GM12878 (cell line): ENCODE data around the gene ITPR2. TPM values are rescaled to one million over a fixed set of nuclear protein-coding genes. Genes with fewer than 3 reads are reported as not detected.

Experiments used
- ATAC-seq: fragments of 200-7000 bp; cut with Tn5 transposase; 3 replicates; pipeline ENCODE4 v1.9.1; 2020; ENCODE audit warnings: mild to moderate bottlenecking, moderate library complexity
- BruUV-seq: library from RNA; stranded (reverse); fragments of 400-500 nt; replicated peaks from 2 replicates; lab custom pipeline; 2021; lab: Mats Ljungman, UMichigan
- CTCF ChIA-PET: fragments of 300-600 bp; sonication (Branson Sonifier 250); formaldehyde crosslinking; extraction: SDS; loops from one replicate; lab custom pipeline; 2021; ENCODE audit warnings: inconsistent platforms; lab: Yijun Ruan, JAX
- POLR2A ChIA-PET: fragments of 350-600 bp; formaldehyde crosslinking; extraction: SDS; loops from one replicate; lab custom pipeline; 2021; ENCODE audit warnings: inconsistent platforms; lab: Charles Lee
- RAD21 ChIA-PET: fragments of 300-600 bp; sonication (Branson Sonifier 250); formaldehyde crosslinking; loops from one replicate; lab custom pipeline; 2023; ENCODE audit warnings: antibody characterized with exemption; ENCODE audit not compliant: unreplicated experiment; lab: Charles Lee
- SMC1A ChIA-PET: fragments of 300-600 bp; sonication (Branson Sonifier 250); formaldehyde crosslinking; loops from one replicate; lab custom pipeline; 2023; ENCODE audit not compliant: unreplicated experiment, uncharacterized antibody; lab: Charles Lee
- DNase-seq: peaks from one replicate; pipeline ENCODE4 v3.0.0-alpha.2; 2011; ENCODE audit warnings: low read depth, low spot score
- FAIRE-seq: peaks from 3 replicates; lab custom pipeline; 2011; peaks lifted over from hg19 to GRCh38; lab: Jason Lieb, UNC
- H2AFZ ChIP-seq: 2 replicates; pipeline ENCODE4 v1.6.0; 2011; ENCODE audit warnings: low read depth, low read length, control low read depth; ENCODE audit not compliant: control insufficient read depth
- H3K27ac ChIP-seq: 2 replicates; pipeline ENCODE4 v1.5.1; 2011; ENCODE audit warnings: control low read depth; ENCODE audit not compliant: control insufficient read depth, insufficient read depth
- H3K27me3 ChIP-seq, 2 experiments: replicated peaks in 1 of 2; 2 replicates each; pipeline versions ENCODE4 v1.6.0 to v1.6.1; 2011; ENCODE audit warnings: low read length in 1 of 2; ENCODE audit not compliant: control insufficient read depth in 2 of 2, insufficient read depth in 2 of 2
- H3K36me3 ChIP-seq, 2 experiments: 2 replicates each; pipeline ENCODE4 v1.5.1; 2011; ENCODE audit warnings: low read length in 1 of 2; ENCODE audit not compliant: control insufficient read depth in 2 of 2, insufficient read depth in 2 of 2
- H3K4me1 ChIP-seq: 2 replicates; pipeline ENCODE4 v1.6.1; 2011; ENCODE audit warnings: mild to moderate bottlenecking, low read length, moderate library complexity, mixed read lengths; ENCODE audit not compliant: control insufficient read depth, insufficient read depth
- H3K4me2 ChIP-seq: 2 replicates; pipeline ENCODE4 v1.6.0; 2011; ENCODE audit warnings: control low read depth; ENCODE audit not compliant: control insufficient read depth, insufficient read depth
- H3K4me3 ChIP-seq: fragments of 200-600 bp; sonication (generic); 2 replicates; pipeline ENCODE4 v1.5.1; 2016
- H3K79me2 ChIP-seq: 2 replicates; pipeline ENCODE4 v1.6.0; 2011; ENCODE audit warnings: low read length; ENCODE audit not compliant: control insufficient read depth, insufficient read depth
- H3K9ac ChIP-seq: 2 replicates; pipeline ENCODE4 v1.8.0; 2011; ENCODE audit warnings: low read length, control low read depth, mixed read lengths; ENCODE audit not compliant: control insufficient read depth, insufficient read depth
- H3K9me3 ChIP-seq: replicated peaks from 3 replicates; pipeline ENCODE4 v1.5.1; 2011; ENCODE audit warnings: mild to moderate bottlenecking, low read length; ENCODE audit not compliant: control insufficient read depth, insufficient read depth
- H4K20me1 ChIP-seq: 2 replicates; pipeline ENCODE4 v1.6.0; 2011; ENCODE audit not compliant: control insufficient read depth, insufficient read depth
- BCLAF1 ChIP-seq: fragments of 450-650 bp; IDR thresholded peaks from 2 replicates; pipeline ENCODE4 v1.6.1; 2017; ENCODE audit warnings: antibody characterized with exemption, mild to moderate bottlenecking, moderate library complexity
- BHLHE40 ChIP-seq, 2 experiments: fragments of 450-650 bp in 1 of 2; IDR thresholded peaks; 2 replicates each; pipeline ENCODE4 v1.6.1; 2011 to 2017; ENCODE audit warnings: low read depth in 2 of 2, borderline replicate concordance in 1 of 2, improper control_type of control experiment in 1 of 2, low read length in 1 of 2, mild to moderate bottlenecking in 1 of 2
- BMI1 ChIP-seq: fragments of 450-650 bp; IDR thresholded peaks from 2 replicates; pipeline ENCODE4 v1.6.1; 2016; ENCODE audit warnings: mild to moderate bottlenecking, moderate library complexity, borderline replicate concordance
- BRCA1 ChIP-seq: IDR thresholded peaks from 2 replicates; pipeline ENCODE4 v1.6.1; 2011; ENCODE audit warnings: low read depth, low read length, improper control_type of control experiment
- EED ChIP-seq: sonication (generic); IDR thresholded peaks from 2 replicates; pipeline ENCODE4 v1.6.1; 2016; ENCODE audit warnings: antibody characterized with exemption, low read depth
- FOXK2 ChIP-seq: fragments of 450-650 bp; IDR thresholded peaks from 2 replicates; pipeline ENCODE4 v1.6.1; 2017; ENCODE audit warnings: mild to moderate bottlenecking, moderate library complexity
- JUNB ChIP-seq: IDR thresholded peaks from 2 replicates; pipeline ENCODE4 v1.6.1; 2016; ENCODE audit warnings: antibody characterized with exemption, mild to moderate bottlenecking
- MEF2A ChIP-seq: IDR thresholded peaks from 2 replicates; pipeline ENCODE4 v1.6.1; 2011; ENCODE audit warnings: low read depth, mild to moderate bottlenecking, low read length, moderate library complexity; ENCODE audit not compliant: insufficient read depth
- MEF2B ChIP-seq: fragments of 450-650 bp; IDR thresholded peaks from 2 replicates; pipeline ENCODE4 v1.6.1; 2018; ENCODE audit warnings: mild to moderate bottlenecking, moderate library complexity; ENCODE audit not compliant: partially characterized antibody, poor library complexity, severe bottlenecking
- MTA2 ChIP-seq: fragments of 450-650 bp; IDR thresholded peaks from 2 replicates; pipeline ENCODE4 v1.6.1; 2016; ENCODE audit warnings: low read depth, mild to moderate bottlenecking, moderate library complexity
- MYB ChIP-seq: fragments of 150-350 bp; IDR thresholded peaks from 2 replicates; pipeline ENCODE4 v1.6.1; 2014; ENCODE audit warnings: mild to moderate bottlenecking, low read depth, low read length, borderline replicate concordance
- NFIC ChIP-seq: IDR thresholded peaks from 2 replicates; pipeline ENCODE4 v1.6.1; 2012; ENCODE audit warnings: low read depth, mild to moderate bottlenecking, inconsistent platforms, low read length, moderate library complexity
- NR2F1 ChIP-seq: fragments of 450-650 bp; conservative IDR thresholded peaks from 2 replicates; pipeline ENCODE4 v1.6.1; 2017; ENCODE audit warnings: mild to moderate bottlenecking
- RUNX3 ChIP-seq: IDR thresholded peaks from 2 replicates; pipeline ENCODE4 v1.6.1; 2012; ENCODE audit warnings: low read length, inconsistent platforms
- SMAD1 ChIP-seq: fragments of 450-650 bp; IDR thresholded peaks from 2 replicates; pipeline ENCODE4 v1.6.1; 2018; ENCODE audit warnings: mild to moderate bottlenecking, low read depth; ENCODE audit not compliant: partially characterized antibody
- SRF ChIP-seq, 2 experiments: IDR thresholded peaks; 2 replicates each; pipeline ENCODE4 v1.6.1; 2011; ENCODE audit warnings: low read depth in 2 of 2, low read length in 2 of 2, mild to moderate bottlenecking in 1 of 2, moderate library complexity in 1 of 2
- TCF7 ChIP-seq: IDR thresholded peaks from 2 replicates; pipeline ENCODE4 v1.6.1; 2014; ENCODE audit warnings: antibody characterized with exemption, borderline replicate concordance
- USF1 ChIP-seq: IDR thresholded peaks from 2 replicates; pipeline ENCODE4 v1.6.1; 2011; ENCODE audit warnings: borderline replicate concordance, low read depth, mild to moderate bottlenecking, moderate library complexity, mixed read lengths, low read length; ENCODE audit not compliant: insufficient read depth; ENCODE audit errors: extremely low read length
- ZNF207 ChIP-seq: fragments of 450-650 bp; IDR thresholded peaks from 2 replicates; pipeline ENCODE4 v1.6.1; 2014; ENCODE audit warnings: antibody characterized with exemption, mild to moderate bottlenecking, borderline replicate concordance
- ZNF24 ChIP-seq: fragments of 450-650 bp; IDR thresholded peaks from 2 replicates; pipeline ENCODE4 v1.6.1; 2017; ENCODE audit warnings: antibody characterized with exemption, mild to moderate bottlenecking
- ZNF384 ChIP-seq: IDR thresholded peaks from 2 replicates; pipeline ENCODE4 v1.6.1; 2012; ENCODE audit warnings: low read depth, mild to moderate bottlenecking, low read length, improper control_type of control experiment, borderline replicate concordance
- WGBS: methylation state at CpG from one replicate; pipeline ENCODE4 v1.1.6; 2016; ENCODE audit warnings: low lambda C conversion rate; ENCODE audit not compliant: insufficient replicate concordance, insufficient coverage; ENCODE audit errors: missing lambda C conversion rate; 5-methylcytosine and 5-hydroxymethylcytosine counted together
- in situ Hi-C: fragments of 300-500 bp; cut with MboI; formaldehyde crosslinking; loops from 9 replicates; pipeline ENCODE4 v1.14.3; 2018; ENCODE audit warnings: mixed read lengths
- intact Hi-C: fragments of 100-400 bp; cut with micrococcal nuclease; formaldehyde crosslinking; loops from one replicate; pipeline ENCODE4 v1.14.2; 2022; ENCODE audit not compliant: unreplicated experiment
- polyA plus RNA-seq, 11 experiments: library from polyadenylated mRNA; depleted of rRNA in 4 of 11; unstranded in 6 of 11; stranded (reverse) in 5 of 11; fragments of >200 nt; fragmentation: Nextera tagmentation in 4 of 11; fragmentation: Illumina TruSeq in 1 of 11; extraction: Ambion mirVana in 4 of 11; extraction: Trizol in 1 of 11; gene quantifications; 1 replicate in 1 of 11; 2 replicates in 10 of 11; pipeline versions ENCODE4 v1.2.1 to v1.2.3, GENCODE V29; 2011 to 2016; ENCODE audit warnings: inconsistent platforms in 2 of 11, missing spikeins in 2 of 11, low read depth in 1 of 11
- total RNA-seq, 4 experiments: library from RNA; depleted of rRNA in 3 of 4; stranded (reverse); fragments of >200 nt in 3 of 4; fragmentation: Illumina TruSeq in 1 of 4; extraction: Trizol in 1 of 4; gene quantifications; 2 replicates each; pipeline versions ENCODE4 v1.2.1 to v1.2.3, GENCODE V29; 2013 to 2021

The ITPR2 gene
- total and polyA plus RNA-seq, 10 of the 15 experiments (the other 5 are each of a cell fraction or from before 2014, with no cell fraction given): 7.5 to 76.2 (median 47.1) TPM

GRCh38 chr12:26554332-26554731, 278.7 kb downstream of the ITPR2 start:
- H3K4me1 ChIP-seq: no peaks in the 10 kb centered on the region
- H3K9me3 ChIP-seq: no peaks in the 10 kb centered on the region
- no peak for DNase-seq
- POLR2A ChIA-PET: no interaction called here
- FAIRE-seq: no peak
- no peak overlapping the region for H3K4me2 ChIP-seq
- H3K9ac ChIP-seq: no peak overlapping the region
- no peak overlapping the region for H3K4me3 ChIP-seq
- ATAC-seq: peak; percentile 64
- no peaks in the 10 kb centered on the region for H4K20me1 ChIP-seq
- no peak overlapping the region for H3K27ac ChIP-seq
- SMC1A ChIA-PET: interaction anchor here (1.1 to 2.2 kb wide), 3 partner anchors 9 to 60 kb away, joined by 3 to 7 read pairs (median 3); no protein-coding TSS in a partner anchor
- H3K36me3 ChIP-seq: peaks cover 2 to 19% of the 10 kb centered on the region in 2 experiments; a peak in 3 of 4 replicates
- no peaks in the 10 kb centered on the region for H3K27me3 ChIP-seq
- intact Hi-C loops (no loop called here), in situ Hi-C loops (no loop called here)
- RAD21 ChIA-PET: no interaction called here
- BruUV-seq: no TSS peak
- H2AFZ ChIP-seq: no peak overlapping the region
- WGBS: 0% methylated on average over 4 of the region's 4 CpGs
- CTCF ChIA-PET: interaction anchor here (1.0 to 1.4 kb wide), 2 partner anchors 33 to 460 kb away, joined by 3 to 4 read pairs; no protein-coding TSS in a partner anchor
- no peaks in the 10 kb centered on the region for H3K79me2 ChIP-seq
- peak; percentile 13 for TF ChIP-seq MEF2B
- no peak for TF ChIP-seq BCLAF1
- no peak for TF ChIP-seq NFIC
- TF ChIP-seq RUNX3: peak; percentile 81
- no peak for TF ChIP-seq USF1
- no peak for TF ChIP-seq MYB
- peak; percentile 38; the same call in 1 of the 2 replicates for TF ChIP-seq EED
- TF ChIP-seq TCF7: no peak
- no peak for TF ChIP-seq BRCA1
- no peak for TF ChIP-seq ZNF207
- 0 out of 2 replicates have a peak, but pooled peaks have one; percentile 20 for TF ChIP-seq MEF2A
- no peak for TF ChIP-seq SMAD1
- TF ChIP-seq ZNF384: no peak
- TF ChIP-seq JUNB: peak; percentile 71
- no peak for TF ChIP-seq NR2F1
- TF ChIP-seq FOXK2: no peak
- TF ChIP-seq MTA2: no peak
- no peak for TF ChIP-seq BHLHE40 (IDR thresholded peaks at IDR 0.05; ENCODE audit: borderline replicate concordance in 1 of 2, low read depth in 2 of 2, low read length in 1 of 2)
- TF ChIP-seq SRF (IDR thresholded peaks at IDR 0.05; ENCODE audit: low read depth in 2 of 2, low read length in 2 of 2): no peak
- TF ChIP-seq ZNF24: no peak
- no peak for TF ChIP-seq BMI1
